Measurements from ENCODE around the gene PLAGL1.

- TF ChIP-seq CTCF (IDR thresholded peaks at IDR 0.05): no peak
- TF ChIP-seq REST (IDR thresholded peaks at IDR 0.05; ENCODE audit: insufficient read depth in 1 of 2, low read depth in 2 of 2, low read length in 1 of 2): no peak
Measured at GRCh38 chr6:144036835-144037195, 28.8 kb upstream of the PLAGL1 start.
